ENCODE measurements around the gene ZNF331. TPM values are rescaled to one million over a fixed set of nuclear protein-coding genes. Genes with fewer than 3 reads are reported as not detected.

ZNF331 gene
- total RNA-seq, 4 donors from 2014 or later, result 6.8 to 35.5 (median 11.9) TPM

DNA sequence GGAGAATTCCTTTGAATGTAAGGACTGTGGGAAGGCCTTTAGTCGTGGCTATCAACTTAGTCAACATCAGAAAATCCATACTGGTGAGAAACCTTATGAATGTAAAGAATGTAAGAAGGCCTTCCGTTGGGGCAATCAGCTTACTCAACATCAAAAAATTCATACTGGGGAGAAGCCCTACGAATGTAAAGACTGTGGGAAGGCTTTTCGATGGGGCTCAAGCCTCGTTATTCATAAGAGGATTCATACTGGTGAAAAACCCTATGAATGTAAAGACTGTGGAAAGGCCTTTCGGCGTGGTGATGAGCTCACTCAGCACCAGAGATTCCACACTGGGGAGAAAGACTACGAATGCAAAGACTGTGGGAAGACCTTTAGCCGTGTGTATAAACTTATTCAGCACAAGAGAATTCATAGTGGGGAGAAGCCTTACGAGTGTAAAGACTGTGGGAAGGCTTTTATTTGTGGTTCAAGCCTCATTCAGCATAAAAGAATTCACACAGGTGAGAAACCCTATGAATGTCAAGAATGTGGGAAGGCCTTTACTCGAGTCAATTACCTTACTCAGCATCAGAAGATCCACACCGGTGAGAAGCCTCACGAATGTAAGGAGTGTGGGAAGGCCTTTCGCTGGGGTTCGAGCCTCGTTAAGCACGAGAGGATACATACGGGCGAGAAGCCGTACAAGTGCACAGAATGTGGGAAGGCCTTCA lies 39.2 kb downstream of the ZNF331 start:
- peaks cover 0 to 40% (median 10%) of the 10 kb centered on the region in 4 donors for H3K9me3 ChIP-seq
- H3K27ac ChIP-seq, result no peak overlapping the region
- no peak for TF ChIP-seq POLR2A (IDR thresholded peaks at IDR 0.05)
- TF ChIP-seq, protein P1, sequence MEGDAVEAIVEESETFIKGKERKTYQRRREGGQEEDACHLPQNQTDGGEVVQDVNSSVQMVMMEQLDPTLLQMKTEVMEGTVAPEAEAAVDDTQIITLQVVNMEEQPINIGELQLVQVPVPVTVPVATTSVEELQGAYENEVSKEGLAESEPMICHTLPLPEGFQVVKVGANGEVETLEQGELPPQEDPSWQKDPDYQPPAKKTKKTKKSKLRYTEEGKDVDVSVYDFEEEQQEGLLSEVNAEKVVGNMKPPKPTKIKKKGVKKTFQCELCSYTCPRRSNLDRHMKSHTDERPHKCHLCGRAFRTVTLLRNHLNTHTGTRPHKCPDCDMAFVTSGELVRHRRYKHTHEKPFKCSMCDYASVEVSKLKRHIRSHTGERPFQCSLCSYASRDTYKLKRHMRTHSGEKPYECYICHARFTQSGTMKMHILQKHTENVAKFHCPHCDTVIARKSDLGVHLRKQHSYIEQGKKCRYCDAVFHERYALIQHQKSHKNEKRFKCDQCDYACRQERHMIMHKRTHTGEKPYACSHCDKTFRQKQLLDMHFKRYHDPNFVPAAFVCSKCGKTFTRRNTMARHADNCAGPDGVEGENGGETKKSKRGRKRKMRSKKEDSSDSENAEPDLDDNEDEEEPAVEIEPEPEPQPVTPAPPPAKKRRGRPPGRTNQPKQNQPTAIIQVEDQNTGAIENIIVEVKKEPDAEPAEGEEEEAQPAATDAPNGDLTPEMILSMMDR (IDR thresholded peaks at IDR 0.05), result no peak
- no peaks in the 10 kb centered on the region for H3K27me3 ChIP-seq
- no peaks in the 10 kb centered on the region for H3K4me1 ChIP-seq
- no peak overlapping the region for H3K4me3 ChIP-seq
- H3K36me3 ChIP-seq, result peaks cover 0 to 61% (median 0%) of the 10 kb centered on the region in 3 donors
- DNase-seq, result no peak

DNA sequence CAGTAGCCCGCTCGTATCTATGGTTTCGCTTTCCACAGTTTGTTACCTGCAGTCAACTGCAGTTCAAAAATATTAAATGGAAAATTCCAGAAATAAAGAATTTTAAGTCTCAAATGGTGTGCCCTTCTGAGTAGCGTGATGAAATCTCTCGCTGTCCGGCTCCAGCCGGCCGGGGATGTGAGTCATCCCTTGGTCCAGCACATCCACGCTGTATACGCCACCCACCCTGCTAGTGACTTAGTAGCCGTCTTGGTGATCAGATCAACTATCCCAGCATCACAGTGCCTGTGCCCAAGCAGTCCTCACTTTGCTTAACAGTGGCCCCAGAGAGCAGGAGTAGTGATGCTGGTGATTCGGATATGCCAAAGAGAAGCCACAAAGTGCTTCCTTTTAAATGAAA lies 40.0 kb downstream of the ZNF331 start:
- no peak for TF ChIP-seq POLR2A (IDR thresholded peaks at IDR 0.05)
- H3K27me3 ChIP-seq, result no peaks in the 10 kb centered on the region
- no peak for DNase-seq
- H3K36me3 ChIP-seq, result peaks cover 0 to 56% (median 0%) of the 10 kb centered on the region in 3 donors
- peaks cover 0 to 40% (median 10%) of the 10 kb centered on the region in 4 donors for H3K9me3 ChIP-seq
- H3K4me1 ChIP-seq, result no peaks in the 10 kb centered on the region
- H3K27ac ChIP-seq, result no peak overlapping the region
- no peak overlapping the region for H3K4me3 ChIP-seq

DNA sequence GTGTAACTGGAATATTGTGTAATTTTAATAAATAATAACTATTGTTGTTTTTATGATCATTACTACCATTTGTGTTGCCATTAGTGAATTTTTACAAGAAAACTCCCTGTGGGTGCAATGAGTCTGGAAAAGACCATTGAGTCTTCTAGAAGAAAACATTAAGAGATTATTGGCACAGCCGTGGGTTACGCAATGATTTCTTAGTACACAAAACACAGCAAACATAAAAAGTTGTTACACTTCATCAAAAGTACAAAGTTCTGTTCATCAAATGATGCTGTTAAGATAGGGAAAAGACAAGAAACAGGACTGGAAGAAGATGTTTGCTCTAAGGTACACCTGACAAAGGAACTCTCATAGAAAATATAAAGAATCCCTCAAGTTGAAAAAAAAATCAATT lies 41.6 kb downstream of the ZNF331 start:
- peaks cover 0 to 44% (median 0%) of the 10 kb centered on the region in 3 donors for H3K36me3 ChIP-seq
- no peak overlapping the region for H3K27ac ChIP-seq
- no peaks in the 10 kb centered on the region for H3K4me1 ChIP-seq
- no peaks in the 10 kb centered on the region for H3K27me3 ChIP-seq
- peaks cover 0 to 40% (median 10%) of the 10 kb centered on the region in 4 donors for H3K9me3 ChIP-seq
- no peak for DNase-seq
- no peak overlapping the region for H3K4me3 ChIP-seq
- no peak for TF ChIP-seq POLR2A (IDR thresholded peaks at IDR 0.05)
- TF ChIP-seq, protein P1 (IDR thresholded peaks at IDR 0.05), result no peak

DNA sequence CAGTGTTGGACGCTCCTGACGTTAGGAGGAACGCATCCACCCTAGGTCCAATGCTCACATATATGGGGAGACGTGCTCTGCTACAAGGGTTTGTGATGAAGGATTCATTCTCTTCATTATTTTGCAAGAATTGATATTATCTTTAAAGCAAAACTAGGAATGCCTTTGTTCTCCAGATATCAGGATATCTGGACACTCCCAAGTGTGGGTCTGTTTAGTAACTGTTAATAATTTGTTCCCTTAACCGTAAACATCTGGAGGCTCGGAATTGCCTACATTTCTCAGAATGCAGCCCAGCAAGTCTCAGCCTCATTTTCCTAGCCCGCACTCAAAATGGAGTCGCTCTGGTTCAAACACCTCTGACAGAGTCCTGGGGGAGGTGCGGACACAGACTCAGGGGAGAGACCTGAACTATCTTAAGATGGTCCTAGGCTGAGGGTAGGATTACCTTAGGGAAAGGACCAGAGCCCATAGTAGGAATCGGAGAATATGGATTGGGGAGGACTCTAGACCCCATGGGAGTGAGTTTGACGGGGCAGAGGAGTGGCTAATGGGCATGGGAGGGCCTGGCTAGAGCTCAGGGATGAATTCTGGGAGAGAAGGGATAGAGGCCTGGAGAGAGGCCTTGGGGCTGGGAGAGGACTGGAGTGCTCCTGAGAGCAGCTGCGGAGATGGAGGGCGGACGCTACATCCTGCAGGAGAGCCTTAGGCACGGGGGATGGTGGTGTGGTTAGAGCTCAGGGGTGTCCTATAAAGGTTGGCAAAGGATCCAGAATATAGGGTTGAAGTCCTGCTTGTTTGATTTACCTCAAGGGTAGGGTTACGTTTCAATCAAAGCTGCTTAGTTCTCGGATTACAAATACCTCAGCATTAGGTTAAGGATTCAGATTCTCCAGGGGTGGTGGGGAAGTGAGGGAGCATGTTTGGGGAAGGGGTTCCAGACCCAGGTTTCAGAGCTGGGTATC lies 43.2 kb downstream of the ZNF331 start:
- no peaks in the 10 kb centered on the region for H3K4me1 ChIP-seq
- H3K27ac ChIP-seq, result no peak overlapping the region
- H3K36me3 ChIP-seq, result peaks cover 0 to 31% (median 0%) of the 10 kb centered on the region in 3 donors
- H3K9me3 ChIP-seq, result peaks cover 0 to 40% (median 8%) of the 10 kb centered on the region in 4 donors
- H3K27me3 ChIP-seq, result no peaks in the 10 kb centered on the region
- TF ChIP-seq, protein P1 (IDR thresholded peaks at IDR 0.05), result no peak
- no peak for TF ChIP-seq POLR2A (IDR thresholded peaks at IDR 0.05)
- no peak overlapping the region for H3K4me3 ChIP-seq
- DNase-seq, result no peak

DNA sequence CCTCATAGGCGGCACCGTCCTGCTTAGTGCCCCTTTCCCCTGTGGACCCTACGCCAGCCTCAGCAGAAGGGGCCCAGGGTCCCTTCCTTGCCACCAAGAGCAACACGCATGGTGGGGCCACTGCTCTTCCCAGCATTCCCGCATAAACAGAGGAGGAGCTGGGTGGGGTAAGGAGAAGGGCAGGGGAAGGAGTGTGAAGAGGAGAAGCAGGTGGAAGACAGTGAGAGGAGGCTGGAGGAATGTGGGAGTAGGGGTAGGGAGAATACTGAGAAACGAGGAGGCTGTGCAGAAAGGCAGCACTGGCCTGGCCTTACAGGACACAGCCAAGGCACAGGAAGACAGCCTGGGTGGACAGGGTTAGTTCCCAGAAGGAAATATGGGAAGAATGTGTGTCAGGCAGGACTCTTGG lies 43.9 kb downstream of the ZNF331 start:
- peaks cover 0 to 35% (median 9%) of the 10 kb centered on the region in 4 donors for H3K9me3 ChIP-seq
- no peak overlapping the region for H3K4me3 ChIP-seq
- no peaks in the 10 kb centered on the region for H3K4me1 ChIP-seq
- H3K36me3 ChIP-seq, result peaks cover 0 to 24% (median 0%) of the 10 kb centered on the region in 3 donors
- TF ChIP-seq POLR2A (IDR thresholded peaks at IDR 0.05), result no peak
- TF ChIP-seq, protein P1 (IDR thresholded peaks at IDR 0.05), result no peak
- H3K27me3 ChIP-seq, result no peaks in the 10 kb centered on the region
- no peak overlapping the region for H3K27ac ChIP-seq
- no peak for DNase-seq
